HG02759 (cell line): ENCODE results near the gene MRPL43.

Experiments used
- ATAC-seq: cut with Tn5 transposase; IDR thresholded peaks from one replicate; pipeline ENCODE4 v1.9.1; 2021; ENCODE audit warnings: mild to moderate bottlenecking, moderate library complexity; ENCODE audit not compliant: unreplicated experiment

The MRPL43 gene

DNA sequence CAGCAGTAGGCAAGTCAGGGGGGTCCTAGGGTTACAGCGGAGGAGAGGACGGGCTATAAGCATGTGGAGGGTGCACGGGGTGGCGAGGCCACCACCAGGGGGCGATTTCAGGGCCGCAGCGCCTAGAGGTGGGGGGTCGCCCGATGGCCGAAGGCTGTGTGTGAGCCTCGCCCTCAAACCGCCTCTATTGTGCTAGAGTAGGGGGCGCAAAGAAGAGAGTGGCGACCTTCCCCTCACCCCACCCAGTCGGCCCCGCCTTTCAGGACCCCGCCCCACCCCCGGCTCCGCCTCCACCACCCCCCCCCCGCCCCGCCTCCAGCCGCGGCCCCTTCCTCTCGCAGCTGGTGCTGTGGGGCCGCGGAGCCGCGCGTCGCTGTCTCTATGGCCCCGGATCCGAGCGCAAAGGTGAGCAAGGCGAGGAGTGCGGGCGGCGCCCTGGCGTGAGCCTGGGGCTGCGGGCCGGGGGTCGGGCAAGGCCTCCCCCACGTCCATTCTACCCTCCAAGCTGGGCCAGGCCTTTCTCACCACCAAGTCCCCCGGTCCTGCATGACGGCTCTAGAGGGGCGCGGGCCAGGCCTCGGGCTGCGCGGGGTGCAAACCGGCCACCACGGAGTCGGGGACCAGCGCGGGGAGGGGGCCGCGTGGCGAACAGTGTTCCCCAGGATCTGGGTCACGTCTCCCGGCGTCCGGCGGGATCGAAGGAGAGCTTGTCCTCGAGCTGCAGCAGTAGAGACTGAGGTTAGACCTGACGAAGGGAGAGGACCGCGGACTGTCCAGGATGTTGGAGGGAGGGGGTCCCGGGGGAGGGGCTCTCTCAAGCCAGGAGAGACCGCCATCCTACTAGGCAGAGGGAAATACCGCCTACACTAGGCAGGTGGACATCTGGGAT, 17.9 kb downstream of the MRPL43 start, which contains the start of gene SEMA4G:
TSS of gene SEMA4G (plus strand) at position 318 of the 889 bp plus-strand sequence. CDS start 3,409 bp downstream, outside the sequence.
- ATAC-seq = no peak

DNA sequence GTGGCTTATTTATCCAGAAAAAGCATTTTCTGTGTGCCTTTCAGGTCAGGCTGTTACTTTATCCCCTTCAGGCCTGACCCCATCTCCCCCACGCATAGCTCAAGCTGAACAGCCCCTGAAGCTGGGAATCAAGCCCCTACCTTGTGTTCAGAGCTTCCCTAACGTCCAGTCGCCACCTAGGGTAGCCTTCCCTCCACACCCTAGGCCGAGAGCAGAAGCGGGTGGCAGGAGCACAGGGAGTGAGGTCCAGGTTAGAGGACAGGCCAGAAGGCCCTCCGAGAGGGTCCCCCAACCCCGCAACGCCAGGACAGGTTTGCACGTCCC, 18.5 kb downstream of the MRPL43 start:
- no peak for ATAC-seq

DNA sequence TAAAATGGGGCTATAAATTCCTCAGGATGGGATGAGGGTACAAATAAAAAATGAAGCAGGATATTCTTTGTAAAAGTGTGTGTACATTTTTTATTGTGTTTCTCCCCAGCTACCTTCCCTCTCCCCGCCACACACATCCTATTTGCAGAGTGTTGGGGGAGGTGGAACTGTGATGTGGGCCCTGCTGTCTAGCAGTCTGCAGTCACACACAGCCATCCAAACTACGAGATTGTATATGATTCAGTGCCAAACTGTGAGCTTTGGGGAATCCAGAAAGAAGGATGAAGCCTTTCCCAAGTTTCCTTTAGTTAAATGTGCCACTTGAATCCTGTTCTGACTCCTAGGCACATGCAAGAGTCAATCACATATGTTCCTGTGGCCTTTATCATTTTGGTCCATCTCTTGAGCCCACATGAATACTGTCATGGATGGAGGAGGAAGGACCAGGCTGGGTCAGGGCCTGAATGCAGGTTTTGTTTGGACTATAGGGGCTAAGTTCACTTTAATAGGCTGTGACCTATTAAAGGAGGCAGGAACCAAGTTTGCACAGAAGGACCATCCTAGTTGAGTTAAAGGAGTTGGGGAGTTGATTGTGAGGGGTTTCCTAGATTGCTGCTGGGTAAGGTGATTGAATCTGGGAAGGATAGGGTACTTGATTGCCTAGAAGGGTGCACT, 19.1 kb downstream of the MRPL43 start:
- ATAC-seq = no peak

DNA sequence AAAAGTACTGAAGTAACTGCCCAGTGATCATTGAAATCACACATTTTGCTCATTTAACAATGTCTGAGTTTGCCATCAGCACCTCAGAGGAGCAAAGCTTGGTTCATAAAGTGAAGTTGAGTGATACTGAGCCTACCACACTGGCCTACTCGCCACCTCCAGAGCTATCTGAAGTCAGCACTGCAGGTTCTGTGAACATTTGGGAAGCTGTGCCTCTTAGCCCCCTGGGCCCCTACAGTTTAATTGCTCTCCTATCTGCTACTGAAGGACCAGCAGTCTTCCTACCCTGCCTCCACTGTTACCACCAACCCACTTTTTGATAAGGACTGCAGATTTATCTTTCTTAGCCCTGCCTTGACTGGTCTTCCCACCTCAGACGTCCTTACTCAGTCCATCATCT, 20.0 kb downstream of the MRPL43 start:
- no peak for ATAC-seq

DNA sequence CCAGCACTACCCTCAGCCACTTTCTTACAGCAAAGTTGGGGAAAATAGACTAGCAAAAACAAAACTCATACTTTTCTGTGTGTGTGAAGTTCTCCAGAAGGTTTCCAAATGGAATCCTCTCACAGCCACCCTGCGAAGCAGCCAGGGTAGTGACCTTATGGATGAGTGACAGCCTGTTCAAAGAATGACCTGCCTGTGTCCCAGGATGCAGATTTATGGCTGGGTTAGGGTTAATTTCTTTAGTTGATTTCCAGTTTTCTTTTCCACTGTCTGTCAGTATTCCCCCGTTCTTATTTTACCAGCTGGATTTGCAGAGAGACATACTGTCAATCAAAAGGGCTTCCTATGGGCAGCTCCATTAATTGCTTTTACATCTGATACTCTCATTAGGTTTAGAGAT, 20.4 kb downstream of the MRPL43 start:
- no peak for ATAC-seq

DNA sequence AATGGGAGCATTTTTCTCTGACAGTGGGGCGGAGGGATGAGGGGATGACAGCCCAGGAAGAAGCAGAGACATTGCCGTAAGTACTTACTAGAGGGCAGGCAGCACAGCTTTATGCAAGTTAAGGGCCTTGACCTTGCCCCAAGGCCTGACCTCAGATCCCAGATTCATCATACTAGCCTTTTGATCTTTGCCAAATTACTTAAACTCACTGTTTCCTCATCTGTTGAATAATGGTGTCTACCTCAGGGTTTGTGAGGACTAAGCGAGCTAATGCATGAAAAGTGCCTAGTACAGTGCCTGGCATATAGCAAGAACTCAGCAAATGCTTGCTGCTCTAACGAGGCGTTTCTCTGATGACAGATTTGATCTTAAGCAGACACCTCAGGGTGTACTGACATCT, 21.5 kb downstream of the MRPL43 start:
- ATAC-seq = no peak

DNA sequence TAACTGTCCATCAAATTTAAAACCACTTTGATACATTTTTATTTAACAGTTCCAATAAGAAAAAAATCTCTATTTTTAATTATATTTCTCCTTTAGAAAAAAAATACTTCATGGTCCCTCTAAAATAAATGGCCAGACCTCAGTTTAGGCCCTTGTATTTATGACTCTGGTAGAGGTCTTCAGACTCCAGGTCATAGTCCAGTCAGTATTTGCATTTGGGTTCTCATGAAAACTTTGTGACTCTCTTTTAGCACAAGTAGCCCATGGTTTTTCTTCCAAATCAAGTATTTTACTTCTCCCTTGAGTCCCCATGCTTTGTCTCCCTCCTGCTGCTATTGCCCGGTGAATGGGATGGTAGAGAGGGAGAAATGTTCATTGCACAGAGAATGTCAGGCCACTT, 23.5 kb downstream of the MRPL43 start:
- no peak for ATAC-seq

DNA sequence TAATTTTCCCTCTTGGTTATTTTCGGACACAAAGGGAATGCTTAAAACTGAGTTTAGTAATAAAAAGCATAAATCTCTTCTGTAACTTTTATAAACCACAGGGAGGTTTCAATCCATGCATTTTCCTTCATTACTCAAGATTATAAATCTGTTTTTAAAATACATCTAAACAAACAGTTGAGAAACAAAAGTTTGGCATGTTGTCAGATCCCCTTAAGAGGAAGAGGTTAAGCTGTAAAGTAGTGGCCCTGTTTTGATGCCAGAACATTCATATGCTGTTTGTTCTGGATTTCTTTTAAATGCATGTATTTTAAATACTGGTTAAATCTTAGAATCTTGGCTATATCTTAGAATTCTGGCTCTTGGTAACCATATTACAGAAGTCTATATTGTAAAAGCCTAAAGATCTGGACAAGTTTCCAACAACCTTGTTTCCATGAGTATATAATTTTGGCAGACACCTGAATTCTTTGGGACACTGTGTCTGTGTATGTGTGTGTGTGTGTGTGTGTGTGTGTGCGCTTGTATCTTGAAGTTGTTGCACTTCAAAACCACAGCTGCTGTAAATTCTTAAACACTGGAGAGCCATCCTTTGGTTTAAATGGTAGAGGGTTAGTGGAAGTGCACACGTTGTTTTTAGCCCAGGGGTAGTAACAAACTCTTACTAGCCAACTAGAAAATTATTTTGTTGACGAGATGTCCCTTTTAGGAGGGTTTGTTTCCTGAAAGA, 24.8 kb downstream of the MRPL43 start:
- no peak for ATAC-seq

DNA sequence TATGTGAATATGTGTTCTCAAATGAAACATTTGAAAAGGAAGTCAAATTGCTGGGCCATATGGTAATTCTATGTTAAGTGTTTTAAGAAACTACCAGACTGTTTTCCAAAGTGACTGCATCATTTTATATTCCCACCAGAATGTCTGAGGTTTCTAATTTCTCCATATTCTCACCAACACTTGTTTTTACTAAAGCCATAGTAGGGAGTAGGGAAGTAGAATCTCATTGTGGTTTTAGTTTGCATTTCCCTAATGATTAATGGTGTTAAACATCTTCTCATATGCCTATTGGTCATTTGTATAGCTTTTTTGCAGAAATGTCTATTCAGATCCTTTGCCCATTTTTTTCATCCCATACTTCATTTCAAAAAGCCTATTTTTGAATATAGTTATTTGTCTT, 27.0 kb downstream of the MRPL43 start:
- no peak for ATAC-seq

DNA sequence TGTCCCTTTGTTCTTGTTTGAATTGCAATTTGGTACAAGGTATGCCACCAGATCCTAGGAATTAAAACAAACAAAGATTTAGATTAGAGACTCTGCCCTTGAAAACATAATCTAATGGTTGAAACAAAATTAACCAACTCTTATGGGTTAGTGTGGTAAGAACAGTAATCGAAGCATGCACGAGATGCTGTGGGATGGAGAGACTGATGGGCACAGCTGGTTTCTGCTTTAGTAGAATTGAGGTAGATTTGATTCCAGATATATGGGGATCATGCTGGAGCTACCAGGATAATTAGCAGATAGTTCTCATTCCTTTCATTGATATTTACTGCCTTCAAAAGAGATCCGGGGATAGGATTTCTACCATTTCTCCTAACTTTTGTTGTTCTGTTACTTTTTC, 38.4 kb downstream of the MRPL43 start:
- ATAC-seq = no peak

DNA sequence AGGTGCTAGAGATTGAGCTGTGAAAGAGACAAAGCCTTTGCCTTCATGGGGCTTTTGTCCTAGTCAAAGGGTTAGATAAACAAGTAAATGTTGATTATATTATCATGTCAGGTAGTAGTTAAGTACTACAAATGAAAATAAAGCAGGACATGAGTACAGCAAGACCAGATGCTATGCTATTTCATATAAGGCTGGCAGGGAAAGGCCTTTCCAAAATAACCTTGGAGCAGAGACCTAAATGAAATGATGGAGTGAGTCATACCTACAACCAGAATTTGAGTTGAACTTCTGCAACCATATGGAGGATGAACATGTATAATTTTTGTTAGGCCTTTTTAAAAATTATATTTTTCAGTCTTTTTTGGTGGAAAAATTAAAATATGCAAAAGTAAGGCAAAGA, 41.5 kb downstream of the MRPL43 start:
- ATAC-seq = no peak

DNA sequence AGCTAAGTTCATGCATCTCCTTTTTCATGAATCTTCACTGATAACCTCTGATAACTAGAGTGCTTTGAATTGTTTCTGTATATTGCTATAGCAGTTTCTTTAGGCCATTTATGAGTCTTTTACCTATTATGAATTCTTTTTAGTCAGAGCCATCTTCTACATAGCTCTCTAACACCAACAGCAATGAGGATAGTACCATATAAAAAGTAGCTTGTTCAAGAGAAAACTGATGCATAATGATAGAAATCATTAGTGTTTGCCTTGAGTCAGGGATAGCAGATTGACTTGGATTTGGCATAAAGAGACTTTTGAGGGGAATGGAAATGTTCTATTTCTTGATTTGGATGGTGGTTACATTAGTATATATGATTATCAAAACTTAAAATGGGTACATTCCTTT, 43.8 kb downstream of the MRPL43 start:
- ATAC-seq = no peak

DNA sequence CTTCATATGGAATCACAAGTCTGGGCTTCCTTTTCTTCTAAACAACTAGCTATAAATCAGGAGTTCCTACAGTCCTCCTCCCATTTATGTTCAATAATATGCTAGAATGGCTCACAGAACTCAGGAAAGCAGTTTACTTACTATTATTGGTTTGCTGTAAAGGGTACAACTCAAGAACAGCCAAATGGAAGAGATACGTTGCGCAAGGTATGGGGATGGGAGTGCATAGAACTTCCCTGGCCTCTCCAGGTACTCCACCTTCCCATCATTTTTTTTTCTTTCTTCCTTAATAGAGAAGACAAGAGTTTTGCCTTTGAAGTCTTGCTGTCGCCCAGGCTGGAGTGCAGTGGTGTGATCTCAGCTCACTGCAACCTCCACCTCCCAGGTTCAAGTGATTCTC, 45.1 kb downstream of the MRPL43 start:
- ATAC-seq = no peak

DNA sequence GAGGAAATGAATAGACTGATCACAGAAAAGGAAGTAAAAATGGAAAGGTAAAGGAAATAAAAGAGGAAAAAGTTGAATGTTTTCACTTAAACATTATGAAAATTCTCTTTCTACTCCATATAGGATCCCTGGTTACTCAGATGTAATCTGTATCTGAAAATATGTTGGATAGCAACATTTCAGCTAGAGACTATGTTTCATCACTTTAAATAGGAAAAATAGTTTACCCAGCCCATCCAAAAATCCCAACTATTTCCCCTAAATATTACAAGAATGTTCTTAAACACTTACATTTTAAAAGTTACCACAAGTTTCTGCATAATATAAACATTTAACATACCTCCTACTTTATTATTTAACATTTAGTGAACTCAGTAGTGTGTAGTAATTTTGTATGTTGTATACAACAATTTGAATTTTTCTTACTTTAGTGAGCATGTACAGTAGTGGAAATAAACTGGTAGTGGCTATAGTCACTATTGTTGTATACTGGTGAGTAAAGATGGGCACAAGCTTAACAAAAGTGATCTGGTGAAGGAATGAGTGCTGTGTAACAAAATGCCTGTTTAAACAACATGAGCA, 47.4 kb downstream of the MRPL43 start:
- no peak for ATAC-seq
